ENCODE measurements around the gene PHF14. TPM values are rescaled to one million over a fixed set of nuclear protein-coding genes. Genes with fewer than 3 reads are reported as not detected.

The PHF14 gene
- total and polyA plus RNA-seq, 2 donors (not counting 1 experiment from before 2014, with no cell fraction given): 9.6 to 43.7 TPM

DNA sequence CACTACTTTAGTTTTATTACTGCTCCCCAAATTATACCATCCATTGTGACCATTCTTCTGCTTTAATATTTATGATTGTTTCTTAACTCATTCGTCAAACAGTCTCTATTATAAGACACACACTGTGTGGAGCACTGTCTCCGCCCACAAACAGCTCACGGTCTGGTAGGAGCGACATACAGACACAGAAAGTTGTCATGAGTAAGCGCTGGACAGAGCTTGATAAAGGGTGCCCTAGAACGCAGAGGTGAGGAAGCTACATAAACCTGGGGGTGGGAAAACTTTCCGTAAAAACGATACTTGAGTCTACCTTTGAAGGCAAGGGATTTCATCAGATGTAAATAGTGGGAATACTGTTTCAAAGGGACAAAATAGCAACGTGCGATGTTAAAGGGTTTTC lies 207.9 kb downstream of the PHF14 start:
- no peaks in the 10 kb centered on the region for H3K36me3 ChIP-seq (replicated peaks in 1 of 2; ENCODE audit: control extremely low read depth in 1 of 2, control insufficient read depth in 1 of 2, extremely low read depth in 1 of 2, insufficient read depth in 2 of 2, low read length in 1 of 2)
- Mint-ChIP-seq H3K27ac (no peak overlapping the region), H3K4me3 (no peak overlapping the region), H3K4me1 (no peaks in the 10 kb centered on the region), H3K9me3 (ENCODE audit: insufficient read depth) (peaks cover 3% of the 10 kb centered on the region), H3K27me3 (no peaks in the 10 kb centered on the region)
- no peak overlapping the region for H3K27ac ChIP-seq (ENCODE audit: low read length in 2 of 2)
- no peak for ATAC-seq (ENCODE audit: low read depth)
- intact Hi-C loops (cut with micrococcal nuclease): no loop called here
- H3K27me3 ChIP-seq (replicated peaks in 1 of 4; ENCODE audit: control extremely low read depth in 1 of 4, control insufficient read depth in 3 of 4, insufficient read depth in 4 of 4, low read length in 3 of 4): no peaks in the 10 kb centered on the region
- no peak overlapping the region for H3K4me2 ChIP-seq (replicated peaks; ENCODE audit: low read depth, low read length, poor library complexity, severe bottlenecking)
- no peaks in the 10 kb centered on the region for H3K79me2 ChIP-seq (ENCODE audit: control insufficient read depth, insufficient read depth, low read length)
- H3K4me1 ChIP-seq (ENCODE audit: control insufficient read depth in 2 of 2, insufficient read depth in 2 of 2, low read length in 2 of 2): no peaks in the 10 kb centered on the region
- no peak overlapping the region for H2AFZ ChIP-seq (ENCODE audit: insufficient read depth, low read depth, low read length, poor library complexity, severe bottlenecking)
- DNase-seq: no peak
- no peak overlapping the region for H3K9ac ChIP-seq (ENCODE audit: low read length)
- no peak overlapping the region for H3K4me3 ChIP-seq (ENCODE audit: control extremely low read depth in 1 of 5, extremely low read depth in 1 of 5, insufficient read depth in 1 of 5, low read depth in 2 of 5, low read length in 4 of 5)
- H3K9me3 ChIP-seq (ENCODE audit: control extremely low read depth in 1 of 3, control insufficient read depth in 2 of 3, insufficient read depth in 1 of 3, low read length in 2 of 3): peaks cover 0 to 4% (median 0%) of the 10 kb centered on the region in 3 donors
- CTCF ChIA-PET: no interaction called here
- no peaks in the 10 kb centered on the region for H4K20me1 ChIP-seq (ENCODE audit: control insufficient read depth, insufficient read depth, low read length, poor library complexity, severe bottlenecking)
- TF ChIP-seq EZH2 (IDR thresholded peaks at IDR 0.05; ENCODE audit: borderline replicate concordance, insufficient read depth, low read depth, low read length, poor library complexity, severe bottlenecking): no peak
- TF ChIP-seq, protein P1, sequence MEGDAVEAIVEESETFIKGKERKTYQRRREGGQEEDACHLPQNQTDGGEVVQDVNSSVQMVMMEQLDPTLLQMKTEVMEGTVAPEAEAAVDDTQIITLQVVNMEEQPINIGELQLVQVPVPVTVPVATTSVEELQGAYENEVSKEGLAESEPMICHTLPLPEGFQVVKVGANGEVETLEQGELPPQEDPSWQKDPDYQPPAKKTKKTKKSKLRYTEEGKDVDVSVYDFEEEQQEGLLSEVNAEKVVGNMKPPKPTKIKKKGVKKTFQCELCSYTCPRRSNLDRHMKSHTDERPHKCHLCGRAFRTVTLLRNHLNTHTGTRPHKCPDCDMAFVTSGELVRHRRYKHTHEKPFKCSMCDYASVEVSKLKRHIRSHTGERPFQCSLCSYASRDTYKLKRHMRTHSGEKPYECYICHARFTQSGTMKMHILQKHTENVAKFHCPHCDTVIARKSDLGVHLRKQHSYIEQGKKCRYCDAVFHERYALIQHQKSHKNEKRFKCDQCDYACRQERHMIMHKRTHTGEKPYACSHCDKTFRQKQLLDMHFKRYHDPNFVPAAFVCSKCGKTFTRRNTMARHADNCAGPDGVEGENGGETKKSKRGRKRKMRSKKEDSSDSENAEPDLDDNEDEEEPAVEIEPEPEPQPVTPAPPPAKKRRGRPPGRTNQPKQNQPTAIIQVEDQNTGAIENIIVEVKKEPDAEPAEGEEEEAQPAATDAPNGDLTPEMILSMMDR (IDR thresholded peaks at IDR 0.05): no peak
- WGBS (ENCODE audit: insufficient coverage): 79% methylated on average over 9 of the region's 10 CpGs
- POLR2A ChIA-PET: no interaction called here

DNA sequence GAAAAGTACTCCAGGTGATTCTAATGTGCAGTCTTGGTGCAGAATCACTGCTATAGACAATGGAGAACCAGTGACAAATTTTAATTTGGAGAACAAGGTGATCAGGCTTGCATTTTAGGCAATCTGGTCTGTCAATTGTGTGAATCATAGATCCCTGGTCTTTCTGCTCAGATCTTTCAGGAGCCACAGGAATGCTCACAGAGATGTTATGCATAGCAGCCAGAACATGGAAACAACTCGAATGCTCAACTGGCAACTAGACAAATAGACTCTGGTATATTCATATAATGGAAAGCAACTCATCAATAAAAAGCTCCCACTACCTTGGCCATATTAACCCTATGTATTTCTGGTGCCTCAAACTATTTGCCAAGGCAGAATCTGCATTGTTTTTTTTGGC lies 209.1 kb downstream of the PHF14 start:
- Histone ChIP-seq H3K4me2 (replicated peaks; ENCODE audit: low read depth, low read length, poor library complexity, severe bottlenecking) (no peak overlapping the region), H3K4me1 (ENCODE audit: control insufficient read depth in 2 of 2, insufficient read depth in 2 of 2, low read length in 2 of 2) (no peaks in the 10 kb centered on the region), H3K79me2 (ENCODE audit: control insufficient read depth, insufficient read depth, low read length) (no peaks in the 10 kb centered on the region), H4K20me1 (ENCODE audit: control insufficient read depth, insufficient read depth, low read length, poor library complexity, severe bottlenecking) (no peaks in the 10 kb centered on the region), H3K27ac (ENCODE audit: low read length in 2 of 2) (no peak overlapping the region), H3K9ac (ENCODE audit: low read length) (no peak overlapping the region), H3K27me3 (replicated peaks in 1 of 4; ENCODE audit: control extremely low read depth in 1 of 4, control insufficient read depth in 3 of 4, insufficient read depth in 4 of 4, low read length in 3 of 4) (no peaks in the 10 kb centered on the region), H2AFZ (ENCODE audit: insufficient read depth, low read depth, low read length, poor library complexity, severe bottlenecking) (no peak overlapping the region), H3K4me3 (ENCODE audit: control extremely low read depth in 1 of 5, extremely low read depth in 1 of 5, insufficient read depth in 1 of 5, low read depth in 2 of 5, low read length in 4 of 5) (no peak overlapping the region), H3K36me3 (replicated peaks in 1 of 2; ENCODE audit: control extremely low read depth in 1 of 2, control insufficient read depth in 1 of 2, extremely low read depth in 1 of 2, insufficient read depth in 2 of 2, low read length in 1 of 2) (no peaks in the 10 kb centered on the region), H3K9me3 (ENCODE audit: control extremely low read depth in 1 of 3, control insufficient read depth in 2 of 3, insufficient read depth in 1 of 3, low read length in 2 of 3) (peaks cover 0 to 4% (median 0%) of the 10 kb centered on the region in 3 donors)
- H3K4me3 Mint-ChIP-seq: no peak overlapping the region
- POLR2A ChIA-PET: no interaction called here
- peaks cover 3% of the 10 kb centered on the region for H3K9me3 Mint-ChIP-seq (ENCODE audit: insufficient read depth)
- intact Hi-C loops (cut with micrococcal nuclease): no loop called here
- no peak for DNase-seq
- TF ChIP-seq EZH2 (IDR thresholded peaks at IDR 0.05; ENCODE audit: borderline replicate concordance, insufficient read depth, low read depth, low read length, poor library complexity, severe bottlenecking): no peak
- TF ChIP-seq, protein P1 (IDR thresholded peaks at IDR 0.05): no peak
- no CpG with 5 or more reads among the region's 1 CpG for WGBS (ENCODE audit: insufficient coverage)
- H3K4me1 Mint-ChIP-seq: no peaks in the 10 kb centered on the region
- no peaks in the 10 kb centered on the region for H3K27me3 Mint-ChIP-seq
- no peak for ATAC-seq (ENCODE audit: low read depth)
- CTCF ChIA-PET: interaction anchor here (0.6 to 1.1 kb wide), 2 partner anchors 28 to 293 kb away, joined by 3 read pairs; no protein-coding TSS in a partner anchor
- no peak overlapping the region for H3K27ac Mint-ChIP-seq
